Peyer's patch (tissue), 4 donors: Measurements from ENCODE around the gene PLEKHG4. TPM values are rescaled to one million over a fixed set of nuclear protein-coding genes. Genes with fewer than 3 reads are reported as not detected.

Source experiments
- DNase-seq, 3 donors: peaks; one replicate each; pipeline ENCODE4 v3.0.0-alpha.2; 2017 to 2019
- H3K27ac ChIP-seq, 4 donors: fragments of 200-600 bp; sonication (generic); one replicate each; pipeline ENCODE4 v1.5.1; 2016 to 2019
- H3K27me3 ChIP-seq, 2 donors: fragments of 200-600 bp; sonication (generic); one replicate each; pipeline ENCODE4 v1.5.1; 2019
- H3K36me3 ChIP-seq, 3 donors: fragments of 200-600 bp; sonication (generic); one replicate each; pipeline ENCODE4 v1.5.1; 2016 to 2019
- H3K4me1 ChIP-seq, 4 donors: fragments of 200-600 bp; sonication (generic); one replicate each; pipeline ENCODE4 v1.5.1; 2016 to 2019
- H3K4me3 ChIP-seq, 4 donors: fragments of 200-600 bp; sonication (generic); 1 replicate in 3 of 4; 2 replicates in 1 of 4; pipeline ENCODE4 v1.5.1; 2016 to 2019; ENCODE audit warnings: mild to moderate bottlenecking in 1 of 4
- H3K9me3 ChIP-seq, 4 donors: fragments of 200-600 bp; sonication (generic); one replicate each; pipeline ENCODE4 v1.5.1; 2016 to 2019; ENCODE audit warnings: mild to moderate bottlenecking in 1 of 4
- CTCF ChIP-seq, 6 experiments: fragments of 450-650 bp in 4 of 6; fragments of 200-600 bp in 2 of 6; sonication (generic) in 1 of 6; IDR thresholded peaks; one replicate each; pipeline ENCODE4 v1.5.1; 2017 to 2019; ENCODE audit warnings: antibody characterized with exemption in 6 of 6, mild to moderate bottlenecking in 3 of 6, moderate library complexity in 1 of 6
- POLR2A ChIP-seq, 2 donors: fragments of 450-650 bp; IDR thresholded peaks; one replicate each; pipeline ENCODE4 v1.5.1; 2017; ENCODE audit warnings: antibody characterized with exemption in 2 of 2, mild to moderate bottlenecking in 2 of 2, moderate library complexity in 2 of 2
- total RNA-seq, 4 donors: library from RNA; depleted of rRNA; stranded (reverse); fragments of >200 nt; gene quantifications; one replicate each; pipeline ENCODE4 v1.1.0, GENCODE V29; 2016

Gene PLEKHG4
- total RNA-seq: 10 to 100 TPM; 12.3 to 16.5 (median 14.0) TPM

GRCh38 chr16:67279296-67280089 is at the start of gene PLEKHG4:
TSS of gene PLEKHG4 (plus strand) at chr16:67279532. CDS start at chr16:67280045, 513 bp downstream.
- DNase-seq: peak; percentile 61 to 88 (median 87)
- TF ChIP-seq POLR2A (IDR thresholded peaks at IDR 0.05) (no peak), CTCF (IDR thresholded peaks at IDR 0.05) (peak; percentile 78 to 96 (median 92))

GRCh38 chr16:67229906-67230808 is 49.2 kb upstream of the PLEKHG4 start:
- TF ChIP-seq CTCF (IDR thresholded peaks at IDR 0.05) (no peak), POLR2A (IDR thresholded peaks at IDR 0.05) (no peak)
- peaks cover 0 to 18% (median 7%) of the 10 kb centered on the region in 4 donors for H3K4me1 ChIP-seq
- H3K4me3 ChIP-seq: no peak overlapping the region
- DNase-seq: peak in 1 of 3 donors; percentile 47
- H3K9me3 ChIP-seq: no peaks in the 10 kb centered on the region
- peaks cover 0 to 63% (median 0%) of the 10 kb centered on the region in 3 donors for H3K36me3 ChIP-seq
- no peaks in the 10 kb centered on the region for H3K27me3 ChIP-seq
- H3K27ac ChIP-seq: no peak overlapping the region

More at GRCh38 chr16:67279296-67280089, at the start of gene PLEKHG4:
- H3K4me3 ChIP-seq: peak within 1 kb of the TSS; percentile 65 to 95 (median 85)
- H3K9me3 ChIP-seq: no peaks in the 10 kb centered on the region
- H3K27ac ChIP-seq: peak within 1 kb of the TSS; percentile 33 to 75 (median 61)
- H3K36me3 ChIP-seq: no peaks in the 10 kb centered on the region
- H3K27me3 ChIP-seq: no peaks in the 10 kb centered on the region
- peaks cover 0 to 27% (median 7%) of the 10 kb centered on the region in 4 donors for H3K4me1 ChIP-seq

GRCh38 chr16:67230809-67231660 is 48.3 kb upstream of the PLEKHG4 start:
- H3K9me3 ChIP-seq: no peaks in the 10 kb centered on the region
- TF ChIP-seq POLR2A (IDR thresholded peaks at IDR 0.05) (no peak), CTCF (IDR thresholded peaks at IDR 0.05) (no peak)
- H3K27me3 ChIP-seq: no peaks in the 10 kb centered on the region
- no peak overlapping the region for H3K27ac ChIP-seq
- peak in 1 of 3 donors; percentile 45 for DNase-seq
- H3K36me3 ChIP-seq: peaks cover 0 to 71% (median 0%) of the 10 kb centered on the region in 3 donors
- H3K4me3 ChIP-seq: no peak overlapping the region
- H3K4me1 ChIP-seq: peaks cover 0 to 15% (median 6%) of the 10 kb centered on the region in 4 donors

GRCh38 chr16:67233596-67233995 is 45.7 kb upstream of the PLEKHG4 start:
- DNase-seq: no peak
- H3K4me3 ChIP-seq: no peak overlapping the region
- H3K27me3 ChIP-seq: no peaks in the 10 kb centered on the region
- no peak overlapping the region for H3K27ac ChIP-seq
- H3K9me3 ChIP-seq: no peaks in the 10 kb centered on the region
- H3K36me3 ChIP-seq: peaks cover 0 to 91% (median 0%) of the 10 kb centered on the region in 3 donors
- TF ChIP-seq CTCF (IDR thresholded peaks at IDR 0.05) (no peak), POLR2A (IDR thresholded peaks at IDR 0.05) (no peak)
- H3K4me1 ChIP-seq: no peaks in the 10 kb centered on the region

- Histone ChIP-seq H3K27me3 (no peaks in the 10 kb centered on the region), H3K27ac (no peak overlapping the region), H3K4me1 (no peaks in the 10 kb centered on the region), H3K4me3 (no peak overlapping the region), H3K36me3 (peaks cover 0 to 91% (median 0%) of the 10 kb centered on the region in 3 donors), H3K9me3 (no peaks in the 10 kb centered on the region)
- no peak for DNase-seq
- no peak for TF ChIP-seq POLR2A (IDR thresholded peaks at IDR 0.05)
- no peak for TF ChIP-seq CTCF (IDR thresholded peaks at IDR 0.05)
Measured at GRCh38 chr16:67234180-67234597, 45.1 kb upstream of the PLEKHG4 start.
